Esophagus mucosa (tissue), 1 donor: Measurements from ENCODE around the gene TTC39C. TPM values are rescaled to one million over a fixed set of nuclear protein-coding genes. Genes with fewer than 3 reads are reported as not detected.
"Not testable (repeated sequence)": the region's sequence is repeated elsewhere in the genome, so short reads cannot be mapped to it uniquely, and the experiment has no call there.

Source experiments
- ATAC-seq: fragments of 200-7000 bp; cut with Tn5 transposase; one replicate; pipeline ENCODE4 v1.9.1; 2020
- total RNA-seq: library from RNA; stranded (reverse); gene quantifications from one replicate; pipeline ENCODE4 v1.2.4, GENCODE V29; 2023
- donor health status: DM: yes; HTN: yes; CAD: no.

TTC39C gene
- total RNA-seq, 1 donor from 2014 or later, result 24.6 TPM

DNA sequence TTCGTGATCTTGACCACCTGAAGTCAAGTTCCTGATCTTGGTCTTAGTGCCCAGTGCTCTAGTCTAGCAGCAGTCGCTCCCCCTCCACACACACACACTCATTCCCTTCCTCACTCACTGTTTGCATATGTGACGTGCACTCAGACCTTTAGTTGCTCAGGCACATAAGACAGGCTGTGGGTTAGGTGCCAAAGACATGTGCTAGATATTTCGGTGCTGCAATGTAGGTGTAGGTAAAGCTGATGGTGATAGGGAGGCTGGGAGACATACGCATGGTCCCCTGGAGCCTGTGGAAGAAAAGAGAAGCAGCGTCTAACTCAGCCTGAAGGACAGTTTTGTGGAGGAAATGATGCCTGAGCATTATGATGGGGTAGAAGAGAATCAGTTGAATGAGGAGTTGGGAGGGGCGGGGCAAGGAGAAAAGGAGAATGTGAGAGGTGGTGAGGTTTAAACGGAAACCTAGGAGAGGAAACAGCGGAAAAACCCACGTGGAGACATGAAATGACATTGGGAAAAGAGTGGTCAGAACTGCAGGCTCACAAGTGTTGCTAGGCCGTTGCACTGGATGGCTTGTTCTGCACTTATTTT, 3.8 kb downstream of the TTC39C start:
- ATAC-seq, result no peak

DNA sequence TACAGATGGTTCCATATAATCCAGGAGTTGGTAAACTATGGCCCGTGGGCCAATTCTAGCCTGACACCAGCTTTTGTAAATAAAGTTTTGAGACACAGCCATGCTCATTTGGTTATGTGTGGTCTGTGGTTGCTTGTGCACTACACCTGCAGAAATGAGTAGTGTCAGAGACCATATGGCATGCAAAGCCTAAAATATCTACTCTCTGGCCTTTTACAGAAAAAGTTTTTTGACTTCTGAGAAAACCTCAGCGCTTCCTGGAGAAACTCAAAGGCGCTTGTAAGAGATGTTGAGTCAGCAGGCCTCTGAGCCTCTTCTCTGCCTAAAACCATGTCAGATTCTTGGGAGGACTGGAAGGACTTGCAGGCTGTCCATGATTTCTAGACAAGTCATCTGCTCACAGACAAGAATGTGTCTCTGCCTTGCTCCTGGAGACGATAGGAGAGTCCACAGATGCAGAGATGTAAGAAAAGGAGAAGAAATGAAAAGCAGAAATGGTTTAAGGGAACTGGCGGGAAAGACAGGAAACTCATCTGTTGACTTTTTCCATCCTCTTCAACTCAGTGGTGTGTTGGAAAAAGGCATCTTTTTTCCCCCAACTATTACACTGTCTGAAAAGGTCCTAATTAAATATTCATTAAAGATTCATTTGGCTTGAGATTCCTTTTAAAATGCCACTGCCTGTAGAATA, 5.2 kb downstream of the TTC39C start:
- no peak for ATAC-seq

DNA sequence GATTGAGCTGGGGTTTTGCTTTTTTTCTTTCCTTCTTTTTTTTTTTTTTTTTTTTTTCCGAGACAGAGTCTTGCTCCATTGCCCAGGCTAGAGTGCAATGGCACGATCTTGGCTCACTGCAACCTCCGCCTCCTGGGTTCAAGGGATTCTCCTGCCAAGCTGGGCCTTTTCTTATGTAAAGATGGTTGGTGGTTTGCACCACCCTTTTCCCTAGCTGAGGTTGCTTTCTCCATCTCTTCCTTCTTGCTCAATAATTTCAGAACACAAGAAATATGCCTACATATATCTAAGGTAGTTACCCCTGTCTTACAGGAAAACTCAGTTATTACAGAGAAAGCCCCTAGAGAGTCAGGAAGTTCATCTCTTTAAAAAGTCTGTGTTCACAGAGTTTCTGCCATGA, 7.0 kb downstream of the TTC39C start:
- no peak for ATAC-seq

DNA sequence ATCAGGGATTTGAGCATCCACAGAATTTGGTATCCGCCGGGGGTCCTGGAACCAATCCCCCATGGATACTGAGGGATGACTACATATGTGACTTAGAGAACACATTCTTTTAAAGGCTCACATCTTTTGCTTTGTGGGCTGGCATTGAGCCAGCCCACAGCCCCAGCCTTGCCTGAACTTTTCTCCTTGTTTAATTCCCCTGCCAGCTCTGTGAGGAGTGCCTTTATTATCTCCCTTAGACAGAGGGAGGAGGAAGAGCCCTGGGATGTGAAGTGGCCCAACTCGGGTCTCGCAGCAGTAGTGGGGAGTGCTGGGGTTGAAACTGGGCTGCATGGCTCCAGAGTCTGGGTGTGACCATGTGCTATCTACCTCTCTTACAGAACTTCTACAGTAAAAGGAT, 7.6 kb downstream of the TTC39C start:
- ATAC-seq, result no peak

DNA sequence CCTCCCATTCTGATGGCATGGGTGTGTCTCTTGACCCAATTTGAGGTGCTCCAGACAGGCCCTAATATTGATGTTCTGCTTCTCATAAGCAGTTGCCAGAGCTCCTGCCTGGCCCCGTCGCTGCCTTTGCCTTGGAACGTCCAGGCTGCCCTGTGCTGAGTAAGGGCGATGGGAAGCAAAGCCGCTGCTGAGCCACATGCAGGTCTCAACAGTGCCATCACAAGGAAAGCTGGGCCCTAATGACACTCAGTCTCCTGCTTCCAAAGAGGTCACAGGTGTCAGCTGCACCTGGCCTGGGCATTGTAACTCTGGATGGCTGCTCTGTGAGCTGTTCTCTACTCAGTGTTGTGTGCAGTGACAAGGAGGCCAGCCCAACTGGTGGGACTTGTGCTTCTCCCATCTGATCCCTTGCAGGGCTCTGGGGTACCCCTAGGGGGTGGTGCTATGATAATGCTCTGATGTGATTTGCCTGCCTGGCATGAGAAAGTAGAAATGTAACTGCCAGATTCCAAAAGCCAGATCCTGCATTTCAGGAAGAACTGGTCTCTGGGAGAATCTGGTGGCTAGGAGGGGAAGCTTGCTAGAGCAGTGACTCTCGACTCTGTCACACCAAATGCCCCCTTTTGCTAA, 8.7 kb downstream of the TTC39C start:
- peak; percentile 61 for ATAC-seq

DNA sequence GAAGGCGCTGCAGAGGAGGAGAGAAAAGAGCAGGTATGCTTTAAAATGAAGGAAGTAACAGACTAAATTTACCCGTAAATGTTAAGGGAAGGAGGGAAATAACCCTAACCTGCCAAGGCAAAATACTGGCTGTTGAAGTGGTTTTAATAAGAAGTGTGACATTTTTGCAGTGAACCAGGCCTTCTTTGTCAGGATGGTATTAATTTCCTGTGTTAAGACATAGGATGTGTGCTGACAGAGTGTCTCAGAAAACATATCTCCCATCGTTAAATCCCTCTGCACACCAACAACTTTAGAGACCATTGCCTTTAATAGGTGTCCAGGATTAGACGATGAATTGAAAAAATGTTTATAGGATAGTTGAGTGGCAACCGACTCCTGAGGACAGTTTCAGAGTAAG, 9.9 kb downstream of the TTC39C start:
- ATAC-seq, result no peak

DNA sequence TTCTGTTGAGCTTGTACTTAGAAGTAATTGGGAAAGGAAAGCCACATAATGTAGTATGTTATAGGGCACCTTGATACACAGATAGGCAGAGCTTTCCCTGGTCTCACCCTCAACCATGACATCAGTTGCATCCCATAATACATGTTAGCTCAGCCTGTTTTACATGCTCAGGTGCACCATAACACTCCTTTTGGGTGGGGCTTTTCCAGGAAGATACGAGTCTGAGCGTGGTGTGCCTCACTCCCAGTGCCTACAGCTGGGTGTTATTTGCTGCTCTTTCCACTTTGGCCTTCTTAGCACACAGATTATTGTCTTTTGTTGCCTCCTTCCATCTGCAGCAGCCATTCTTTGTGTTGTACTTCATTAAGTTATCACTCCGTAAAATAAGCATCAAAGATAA, 11.9 kb downstream of the TTC39C start:
- peak; percentile 94 for ATAC-seq

DNA sequence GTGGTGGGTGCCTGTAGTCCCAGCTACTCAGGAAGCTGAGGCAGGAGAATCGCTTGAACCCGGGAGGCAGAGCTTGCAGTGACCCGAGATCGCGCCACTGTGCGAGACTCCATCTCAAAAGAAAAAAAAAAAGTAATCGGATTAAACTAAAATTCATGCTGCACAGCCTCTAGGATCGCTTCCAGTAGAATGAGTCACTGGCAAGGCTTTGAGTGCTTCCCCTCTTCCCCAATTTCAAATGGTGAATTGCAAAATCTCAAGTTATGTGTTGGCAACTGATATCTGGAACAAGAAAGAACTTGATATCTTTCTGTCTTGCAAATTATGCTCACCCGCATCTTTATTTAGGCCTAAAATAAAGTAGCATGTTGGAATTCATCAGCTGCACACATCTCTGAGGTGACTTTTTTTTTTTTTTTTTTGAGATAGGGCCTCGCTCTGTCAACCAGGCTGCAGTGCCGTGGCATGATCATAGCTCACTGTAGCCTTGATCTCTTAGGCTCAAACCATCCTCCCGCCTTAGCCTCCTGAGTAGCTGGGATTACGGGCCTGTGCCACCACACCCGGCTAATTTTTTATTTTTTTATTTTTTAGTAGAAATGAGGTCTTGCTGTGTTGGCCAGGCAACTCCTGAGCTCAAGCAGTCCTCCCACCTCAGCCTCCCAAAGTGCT, 12.7 kb downstream of the TTC39C start:
- ATAC-seq, result peak; percentile 64

DNA sequence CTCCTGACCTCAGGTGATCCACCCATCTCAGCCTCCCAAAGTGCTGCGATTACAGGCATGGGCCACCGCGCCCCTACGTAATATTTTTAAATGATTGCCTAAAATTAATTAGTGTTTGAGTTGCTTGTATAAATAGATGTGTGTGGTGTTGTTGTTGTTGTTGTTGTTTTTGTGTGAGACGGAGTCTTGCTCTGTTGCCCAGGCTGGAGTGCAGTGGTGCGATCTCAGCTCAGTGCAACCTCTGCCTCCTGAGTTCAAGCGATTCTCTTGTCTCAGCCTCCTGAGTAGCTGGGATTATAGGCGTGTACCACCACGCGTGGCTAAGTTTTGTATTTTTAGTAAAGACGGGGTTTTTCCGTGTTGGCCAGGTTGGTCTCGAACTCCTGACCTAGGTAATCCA, 14.4 kb downstream of the TTC39C start:
- not testable (repeated sequence) for ATAC-seq

DNA sequence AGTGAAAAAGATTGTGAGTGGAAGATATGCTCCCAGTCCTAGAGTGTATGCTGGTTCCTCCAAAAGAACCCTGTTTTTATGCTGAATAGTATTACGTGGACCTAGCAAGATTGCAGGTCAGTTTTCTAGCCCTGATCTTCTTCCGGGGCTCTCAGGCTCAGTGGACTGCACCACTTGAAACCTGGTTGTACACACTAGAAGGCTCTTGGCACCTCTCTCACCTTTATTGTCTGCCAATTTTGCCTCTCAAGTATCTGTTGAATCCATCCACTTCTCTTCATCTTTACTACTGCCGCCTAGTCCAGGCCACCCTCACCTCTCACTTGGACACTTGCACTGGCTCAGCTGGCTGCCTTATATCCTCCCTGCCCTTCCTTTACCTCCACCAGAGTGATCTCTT, 16.8 kb downstream of the TTC39C start:
- no peak for ATAC-seq

DNA sequence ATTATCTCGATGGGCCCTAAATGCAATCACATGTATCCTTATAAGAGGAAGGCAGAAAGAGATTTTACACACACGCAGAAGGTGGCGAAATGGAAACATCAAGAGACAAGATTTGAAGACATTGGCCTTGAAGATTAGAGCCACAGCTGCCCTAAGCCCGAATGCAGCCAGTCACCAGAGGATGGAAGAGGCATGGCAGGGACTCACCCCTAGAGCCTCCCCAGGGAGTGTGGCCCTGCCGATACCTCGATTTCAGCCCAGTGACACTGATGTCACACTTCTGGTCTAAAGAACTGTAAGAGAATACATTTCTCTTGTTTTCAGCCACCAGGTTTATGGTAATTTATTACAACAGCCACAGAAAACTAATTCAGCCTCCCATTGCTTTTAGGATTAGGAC, 17.4 kb downstream of the TTC39C start:
- no peak for ATAC-seq

DNA sequence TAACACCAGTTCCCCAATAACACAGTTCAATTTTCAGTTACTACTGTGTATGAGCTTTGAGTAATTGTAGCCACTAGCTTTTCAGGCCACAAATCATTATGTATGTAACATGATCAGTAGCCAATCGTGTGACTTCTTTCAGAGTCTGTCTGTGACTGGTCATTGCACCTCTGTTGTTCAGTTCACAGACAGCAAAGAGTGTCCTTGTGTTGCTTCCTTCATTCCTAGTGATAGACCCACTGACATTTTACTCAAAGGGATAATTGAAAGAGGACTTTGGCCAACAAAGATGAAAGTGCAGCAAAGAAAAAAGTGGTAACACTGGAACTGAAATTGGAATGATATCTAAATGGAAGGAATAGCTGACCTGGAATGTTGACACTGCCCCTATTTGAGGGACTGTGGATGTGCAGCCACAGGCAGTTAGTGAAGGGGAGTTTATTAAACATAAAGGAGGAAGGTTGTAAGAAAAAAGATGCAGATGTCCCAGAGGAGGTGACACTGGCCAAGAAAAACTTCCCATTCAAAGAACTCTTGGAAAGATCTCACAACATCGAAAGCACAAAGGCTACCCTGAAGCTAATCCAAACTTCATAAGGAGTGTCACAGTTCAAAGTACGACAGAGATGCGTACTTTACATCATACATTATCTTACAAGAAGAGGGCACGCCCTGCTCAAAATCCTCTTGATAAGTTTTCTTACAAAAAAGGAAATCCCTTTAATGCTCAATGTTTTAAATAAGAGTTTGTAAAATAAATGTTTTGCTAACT, 19.3 kb downstream of the TTC39C start:
- peak; percentile 22 for ATAC-seq

DNA sequence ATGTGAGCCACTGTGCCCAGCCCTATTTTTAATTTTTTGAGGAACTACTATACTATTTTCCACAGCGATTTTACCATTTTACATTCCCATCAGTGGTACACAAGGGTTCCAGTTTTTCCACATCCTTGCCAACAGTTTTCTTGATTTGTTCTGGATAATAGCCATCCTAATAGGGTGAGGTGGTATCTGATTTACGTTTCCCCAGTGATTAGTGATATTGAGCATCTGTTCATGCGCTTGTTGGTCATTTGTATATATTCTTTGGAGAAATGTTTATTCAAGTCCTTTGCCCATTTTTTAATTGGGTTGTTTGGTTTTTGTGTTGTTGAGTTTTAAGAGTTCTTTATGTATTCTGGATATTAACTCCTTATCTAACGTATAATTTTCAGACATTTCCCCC, 20.8 kb downstream of the TTC39C start:
- ATAC-seq, result no peak

DNA sequence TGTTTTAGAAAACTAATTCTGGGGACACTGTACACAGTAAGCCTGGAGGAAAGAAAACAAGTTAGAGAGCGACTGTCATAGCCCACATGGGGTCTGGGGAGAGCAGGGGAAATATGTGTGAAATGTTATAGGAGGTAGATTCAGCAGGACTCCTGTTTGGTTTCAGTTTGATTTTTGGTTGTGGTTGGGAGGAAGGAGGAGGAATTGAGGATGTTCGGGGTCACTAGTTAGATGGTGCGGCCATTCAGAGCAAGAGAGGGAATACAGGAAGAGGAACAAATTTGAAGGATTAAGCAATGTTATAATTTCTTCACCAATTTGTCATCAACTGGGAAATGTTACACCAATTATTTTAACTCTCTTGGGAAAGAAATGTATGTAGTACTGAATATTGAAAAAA, 25.1 kb downstream of the TTC39C start:
- ATAC-seq, result no peak

DNA sequence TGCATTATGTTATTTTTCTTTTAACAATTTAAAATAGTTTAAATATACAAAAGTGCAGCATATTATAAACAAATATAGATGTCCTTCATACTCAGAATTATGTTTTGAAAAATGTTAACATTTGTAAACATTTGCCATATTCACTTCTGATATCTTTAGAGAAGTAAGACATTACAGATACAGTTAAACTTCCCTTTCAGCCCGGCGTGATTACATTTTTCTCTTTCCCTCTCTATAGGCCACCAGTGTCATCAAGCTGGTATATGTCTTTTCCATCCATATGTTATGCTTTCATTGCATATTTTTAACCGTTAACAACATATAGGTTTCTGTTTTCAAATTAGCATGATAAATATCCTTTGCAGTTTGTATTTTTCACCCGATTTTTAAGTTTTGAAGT, 27.1 kb downstream of the TTC39C start:
- ATAC-seq, result no peak

DNA sequence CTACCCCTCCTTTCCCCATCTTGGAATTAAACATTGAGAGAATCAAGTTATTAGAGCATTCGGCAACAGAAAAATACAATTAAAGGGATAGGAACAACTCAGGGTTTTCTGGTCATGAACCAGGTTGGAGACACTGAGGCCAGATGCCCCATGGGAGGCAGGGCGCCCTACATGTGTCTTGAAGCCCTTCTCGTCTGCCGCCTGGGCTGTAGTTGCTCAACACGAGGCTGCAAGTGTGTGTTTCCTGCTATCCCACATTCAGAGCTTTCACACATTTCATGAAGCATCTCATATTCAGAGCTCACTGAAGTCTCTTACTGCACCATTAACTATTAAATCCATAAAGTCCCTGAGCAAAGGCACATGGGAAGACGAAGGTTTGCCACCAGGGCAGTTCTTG, 28.8 kb downstream of the TTC39C start:
- no peak for ATAC-seq

DNA sequence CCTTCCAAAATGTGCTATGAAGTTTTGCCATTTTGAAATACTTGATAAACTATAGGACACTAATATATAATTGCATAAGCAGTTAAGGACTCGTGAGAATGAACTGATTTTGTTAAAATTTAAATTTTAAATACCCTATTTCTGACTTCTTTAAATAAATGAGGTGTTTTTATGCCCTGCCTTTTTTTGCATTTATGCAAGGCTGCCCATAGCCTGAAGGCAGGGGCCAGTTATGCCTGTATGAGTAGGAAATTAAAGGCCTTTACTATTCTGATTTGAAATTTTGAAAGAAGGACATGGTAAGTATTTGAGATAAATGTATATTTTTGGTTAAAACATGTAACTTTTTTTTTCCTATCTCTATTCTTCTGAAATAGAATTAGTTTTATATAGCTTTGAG, 33.7 kb downstream of the TTC39C start:
- ATAC-seq, result no peak

DNA sequence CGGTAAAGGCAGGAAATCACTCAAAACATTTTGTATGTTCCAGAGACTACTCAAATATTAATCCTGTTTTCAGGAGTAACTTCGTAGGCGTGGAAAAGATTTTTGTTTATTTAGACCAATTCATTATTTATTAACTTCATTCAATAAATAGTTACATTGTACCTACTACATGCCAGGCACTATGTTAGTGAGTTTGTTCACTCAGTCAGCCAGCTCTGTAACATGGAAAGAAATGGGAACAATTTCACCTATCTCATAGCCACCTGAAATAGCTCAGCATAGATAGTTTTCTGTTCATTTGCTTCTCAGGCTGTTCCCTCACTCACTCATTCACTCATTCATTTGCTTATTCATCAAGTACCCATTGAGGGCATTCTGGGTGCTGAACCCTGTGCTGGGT, 34.6 kb downstream of the TTC39C start:
- no peak for ATAC-seq

DNA sequence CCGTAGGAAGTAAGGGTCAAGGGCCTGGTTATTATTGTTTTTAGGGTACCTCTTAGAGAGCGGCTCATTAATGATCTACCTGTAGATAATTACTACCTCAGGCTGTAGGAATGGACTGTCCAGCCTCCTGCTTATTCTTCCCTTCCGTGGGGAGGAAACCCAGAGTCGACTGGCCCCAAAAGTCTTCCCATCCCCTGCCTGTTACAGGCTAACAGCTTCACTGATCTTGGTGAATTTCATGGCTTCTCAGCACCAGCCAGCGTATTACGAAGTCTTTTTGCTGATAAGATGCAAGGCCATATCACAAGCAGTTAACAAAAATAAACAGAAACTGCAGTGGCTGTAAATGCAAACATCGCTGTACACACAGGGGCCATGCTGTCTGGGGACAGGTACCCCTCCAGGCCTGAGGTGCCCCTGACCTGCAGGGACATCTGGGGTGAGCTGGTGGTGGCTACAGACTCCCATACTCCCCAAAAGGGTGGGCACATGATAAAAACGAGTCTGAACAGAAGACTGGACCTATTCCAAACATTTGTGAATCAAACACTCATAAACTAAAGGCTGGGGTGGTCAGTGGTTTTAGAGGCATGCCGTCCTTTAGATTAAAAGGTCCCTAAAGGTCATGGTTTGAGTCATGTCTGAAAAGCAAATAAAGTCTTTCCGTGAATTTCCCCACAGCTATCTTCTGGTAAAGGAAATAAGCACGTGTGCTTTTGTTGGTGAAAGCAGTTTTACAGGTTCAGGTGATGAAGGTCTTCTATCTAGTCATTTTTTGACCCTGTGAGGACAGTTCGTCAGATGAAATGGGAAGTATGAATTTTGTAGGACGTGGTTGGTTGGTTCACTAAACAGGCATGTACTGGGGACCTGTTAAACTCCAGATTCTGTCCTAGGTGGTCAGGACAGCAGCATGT, 36.7 kb downstream of the TTC39C start:
- ATAC-seq, result no peak

DNA sequence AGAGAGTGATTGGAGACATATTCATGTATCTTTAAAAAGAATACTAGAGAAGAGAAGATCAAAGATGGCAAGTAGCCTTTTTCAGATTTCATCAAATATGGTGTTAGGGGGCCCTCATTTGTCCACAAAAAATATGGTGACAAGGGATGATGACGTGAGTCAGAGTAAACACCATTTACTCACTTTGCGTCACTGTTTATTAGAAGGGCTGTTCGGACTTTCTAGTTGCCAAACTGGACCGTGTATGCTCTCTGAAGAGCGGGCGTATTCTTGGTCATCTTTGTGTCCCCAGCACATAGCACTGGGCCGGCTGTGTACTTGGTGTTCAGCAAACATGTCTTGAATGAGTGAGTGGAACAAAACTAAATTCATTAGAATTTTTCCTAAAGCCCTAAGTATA, 37.5 kb downstream of the TTC39C start:
- peak; percentile 43 for ATAC-seq

DNA sequence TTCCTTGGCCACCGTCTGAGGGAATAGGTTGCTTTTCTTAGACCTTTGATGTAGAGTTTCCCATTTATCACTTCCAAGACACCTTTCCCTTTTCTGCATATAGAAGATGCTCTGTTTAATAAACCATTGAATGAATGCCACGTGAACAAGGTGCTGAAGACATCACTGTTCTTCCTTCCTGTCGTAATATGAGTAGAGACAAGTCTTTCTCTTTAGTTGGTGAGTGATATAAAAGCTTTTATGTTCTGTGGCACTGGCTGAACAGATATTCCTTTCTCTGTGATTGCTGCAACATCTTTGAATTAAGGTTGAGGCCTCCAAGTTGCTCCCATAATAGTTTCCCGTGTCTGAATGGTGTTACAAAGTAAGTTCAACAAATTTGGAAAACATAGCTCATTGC, 38.7 kb downstream of the TTC39C start:
- no peak for ATAC-seq

DNA sequence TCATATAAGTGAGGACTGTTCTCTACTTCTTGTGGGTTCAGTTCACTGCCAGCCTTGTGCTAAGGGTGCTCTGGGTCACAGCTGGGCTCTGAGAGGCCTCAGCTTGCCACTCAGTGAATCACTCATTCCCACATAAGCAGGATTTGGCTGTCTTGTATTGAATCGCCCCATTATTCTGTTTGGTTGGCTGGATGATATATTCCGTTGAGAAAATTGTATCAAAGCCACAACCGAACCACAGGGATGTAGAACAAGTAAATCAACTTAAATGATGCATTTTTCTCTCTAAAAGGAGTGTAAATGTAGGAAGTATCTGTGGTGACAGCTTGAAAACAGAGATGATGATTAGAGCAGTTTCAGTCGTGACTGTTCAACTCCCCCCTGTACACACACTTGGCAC, 39.6 kb downstream of the TTC39C start:
- peak; percentile 87 for ATAC-seq
